ENCODE results near the gene KEAP1. TPM values are rescaled to one million over a fixed set of nuclear protein-coding genes. Genes with fewer than 3 reads are reported as not detected.

Gene KEAP1
- total and polyA plus RNA-seq, 10 of the 15 experiments (the other 5 are each of a cell fraction or from before 2014, with no cell fraction given) = 1.4 to 87.7 (median 48.6) TPM

DNA sequence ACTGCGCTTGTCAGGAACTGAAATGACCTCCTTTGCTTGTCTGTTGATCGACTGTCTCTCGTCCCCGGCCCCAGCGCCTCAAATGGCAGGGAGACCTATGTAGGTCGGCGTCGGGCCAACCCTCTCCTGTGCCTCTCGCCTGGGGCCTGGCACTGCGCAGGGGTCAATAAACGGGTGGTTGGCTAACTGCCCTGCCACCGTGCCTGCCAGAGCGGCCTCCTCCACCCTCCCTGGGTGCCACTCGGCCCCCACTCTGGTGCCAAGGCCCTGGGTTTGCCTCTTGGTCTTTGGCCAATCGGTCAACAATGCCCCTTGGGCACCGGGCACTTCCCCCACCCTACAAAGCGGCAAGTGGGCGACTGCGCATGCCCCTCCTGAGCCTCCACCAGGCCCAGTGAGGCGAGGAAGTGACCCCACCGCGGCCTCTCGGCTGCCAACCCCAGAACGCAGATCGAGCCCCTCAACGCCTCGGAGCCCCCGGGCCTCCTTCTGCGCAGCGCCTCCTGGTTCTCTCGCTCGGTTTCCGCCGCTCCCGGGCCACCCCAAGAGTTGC lies 1.1 kb downstream of the KEAP1 start:
- ChIA-PET RAD21 (ENCODE audit: unreplicated experiment) (no interaction called here), CTCF (interaction anchor here (0.6 to 1.2 kb wide), 2 partner anchors 17 to 19 kb away, joined by 3 read pairs; no protein-coding TSS in a partner anchor), POLR2A (interaction anchor here (1.1 kb wide), 1 partner anchor 90 kb away, joined by 5 read pairs; no protein-coding TSS in a partner anchor), SMC1A (ENCODE audit: uncharacterized antibody, unreplicated experiment) (no interaction called here)
- peak overlapping the region; percentile 79 for H3K4me2 ChIP-seq (ENCODE audit: control insufficient read depth, insufficient read depth)
- no peaks in the 10 kb centered on the region for H3K27me3 ChIP-seq (replicated peaks in 1 of 2; ENCODE audit: control insufficient read depth in 2 of 2, insufficient read depth in 2 of 2, low read length in 1 of 2)
- peak overlapping the region; percentile 72 for H2AFZ ChIP-seq (ENCODE audit: control insufficient read depth, low read depth, low read length)
- ATAC-seq = peak; percentile 74
- FAIRE-seq = peak; percentile 56
- H3K9me3 ChIP-seq (replicated peaks; ENCODE audit: control insufficient read depth, insufficient read depth, low read length) = no peaks in the 10 kb centered on the region
- peaks cover 25% of the 10 kb centered on the region for H3K4me1 ChIP-seq (ENCODE audit: control insufficient read depth, insufficient read depth, low read length)
- H3K79me2 ChIP-seq (ENCODE audit: control insufficient read depth, insufficient read depth, low read length) = peaks cover 47% of the 10 kb centered on the region
- in situ Hi-C loops (cut with MboI) = no loop called here
- peaks cover 8 to 17% of the 10 kb centered on the region in 2 experiments for H3K36me3 ChIP-seq (ENCODE audit: control insufficient read depth in 2 of 2, insufficient read depth in 2 of 2, low read length in 1 of 2)
- no peaks in the 10 kb centered on the region for H4K20me1 ChIP-seq (ENCODE audit: control insufficient read depth, insufficient read depth)
- peak overlapping the region; percentile 99 for H3K27ac ChIP-seq (ENCODE audit: control insufficient read depth, insufficient read depth)
- peak overlapping the region; percentile 77 for H3K4me3 ChIP-seq
- TSS peak; percentile 72 for BruUV-seq (replicated peaks)
- under 1% methylated on average over 35 of the region's 35 CpGs for WGBS (ENCODE audit: insufficient coverage, insufficient replicate concordance, low lambda C conversion rate, missing lambda C conversion rate)
- H3K9ac ChIP-seq (ENCODE audit: control insufficient read depth, insufficient read depth, low read length) = peak overlapping the region; percentile 98
- intact Hi-C loops (cut with micrococcal nuclease; ENCODE audit: unreplicated experiment) = loop anchor here (2.0 to 10.0 kb wide), 3 partner anchors 67 to 150 kb away; partner anchors contain the start of genes CDC37, CDKN2D and ILF3
- no peak for DNase-seq (ENCODE audit: low read depth, low spot score)
- TF ChIP-seq ZBED1 (IDR thresholded peaks at IDR 0.05; ENCODE audit: borderline replicate concordance) (no peak), POLR2A (IDR thresholded peaks at IDR 0.05; ENCODE audit: low read depth, low read length) (no peak), NRF1 (conservative IDR thresholded peaks at IDR 0.05; ENCODE audit: low read depth, low read length) (peak; percentile 43), PAX5 (IDR thresholded peaks at IDR 0.05; ENCODE audit: borderline replicate concordance, low read depth, low read length) (peak; percentile 34; the same call in 1 of the 2 replicates), RAD21 (IDR thresholded peaks at IDR 0.05; ENCODE audit: insufficient read depth, low read depth, low read length) (no peak), RELA (IDR thresholded peaks at IDR 0.05; ENCODE audit: borderline replicate concordance, partially characterized antibody) (no peak), TCF3 (IDR thresholded peaks at IDR 0.05; ENCODE audit: borderline replicate concordance, insufficient read depth, low read depth, low read length) (no peak), HDGF (IDR thresholded peaks at IDR 0.05) (peak; percentile 55; the same call in 1 of the 2 replicates), KLF5 (IDR thresholded peaks at IDR 0.05; ENCODE audit: partially characterized antibody) (no peak), SUPT20H (IDR thresholded peaks at IDR 0.05; ENCODE audit: borderline replicate concordance, control insufficient read depth, low read depth, low read length) (no peak), RBBP5 (conservative IDR thresholded peaks at IDR 0.05) (no peak), RFX5 (IDR thresholded peaks at IDR 0.05; ENCODE audit: low read depth, low read length) (no peak), SIN3A (IDR thresholded peaks at IDR 0.05; ENCODE audit: low read depth, low read length) (peak; percentile 6; the same call in 1 of the 2 replicates), FOXM1 (IDR thresholded peaks at IDR 0.05; ENCODE audit: low read depth, low read length) (no peak), SPI1 (IDR thresholded peaks at IDR 0.05; ENCODE audit: borderline replicate concordance, insufficient read depth, low read depth, low read length) (peak; percentile 62; the same call in 1 of the 2 replicates), EGR1 (IDR thresholded peaks at IDR 0.05; ENCODE audit: borderline replicate concordance in 1 of 2, low read depth in 2 of 2, low read length in 2 of 2) (no peak), NFXL1 (IDR thresholded peaks at IDR 0.05; ENCODE audit: borderline replicate concordance) (no peak)
- TF ChIP-seq, protein P1, sequence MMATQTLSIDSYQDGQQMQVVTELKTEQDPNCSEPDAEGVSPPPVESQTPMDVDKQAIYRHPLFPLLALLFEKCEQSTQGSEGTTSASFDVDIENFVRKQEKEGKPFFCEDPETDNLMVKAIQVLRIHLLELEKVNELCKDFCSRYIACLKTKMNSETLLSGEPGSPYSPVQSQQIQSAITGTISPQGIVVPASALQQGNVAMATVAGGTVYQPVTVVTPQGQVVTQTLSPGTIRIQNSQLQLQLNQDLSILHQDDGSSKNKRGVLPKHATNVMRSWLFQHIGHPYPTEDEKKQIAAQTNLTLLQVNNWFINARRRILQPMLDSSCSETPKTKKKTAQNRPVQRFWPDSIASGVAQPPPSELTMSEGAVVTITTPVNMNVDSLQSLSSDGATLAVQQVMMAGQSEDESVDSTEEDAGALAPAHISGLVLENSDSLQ (IDR thresholded peaks at IDR 0.05) = peak; percentile 14; the same call in 1 of the 2 replicates
- TF ChIP-seq, protein P2, sequence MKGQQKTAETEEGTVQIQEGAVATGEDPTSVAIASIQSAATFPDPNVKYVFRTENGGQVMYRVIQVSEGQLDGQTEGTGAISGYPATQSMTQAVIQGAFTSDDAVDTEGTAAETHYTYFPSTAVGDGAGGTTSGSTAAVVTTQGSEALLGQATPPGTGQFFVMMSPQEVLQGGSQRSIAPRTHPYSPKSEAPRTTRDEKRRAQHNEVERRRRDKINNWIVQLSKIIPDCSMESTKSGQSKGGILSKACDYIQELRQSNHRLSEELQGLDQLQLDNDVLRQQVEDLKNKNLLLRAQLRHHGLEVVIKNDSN (IDR thresholded peaks at IDR 0.05; ENCODE audit: borderline replicate concordance, extremely low read length, insufficient read depth, low read depth, low read length) = no peak
- TF ChIP-seq, protein P3, sequence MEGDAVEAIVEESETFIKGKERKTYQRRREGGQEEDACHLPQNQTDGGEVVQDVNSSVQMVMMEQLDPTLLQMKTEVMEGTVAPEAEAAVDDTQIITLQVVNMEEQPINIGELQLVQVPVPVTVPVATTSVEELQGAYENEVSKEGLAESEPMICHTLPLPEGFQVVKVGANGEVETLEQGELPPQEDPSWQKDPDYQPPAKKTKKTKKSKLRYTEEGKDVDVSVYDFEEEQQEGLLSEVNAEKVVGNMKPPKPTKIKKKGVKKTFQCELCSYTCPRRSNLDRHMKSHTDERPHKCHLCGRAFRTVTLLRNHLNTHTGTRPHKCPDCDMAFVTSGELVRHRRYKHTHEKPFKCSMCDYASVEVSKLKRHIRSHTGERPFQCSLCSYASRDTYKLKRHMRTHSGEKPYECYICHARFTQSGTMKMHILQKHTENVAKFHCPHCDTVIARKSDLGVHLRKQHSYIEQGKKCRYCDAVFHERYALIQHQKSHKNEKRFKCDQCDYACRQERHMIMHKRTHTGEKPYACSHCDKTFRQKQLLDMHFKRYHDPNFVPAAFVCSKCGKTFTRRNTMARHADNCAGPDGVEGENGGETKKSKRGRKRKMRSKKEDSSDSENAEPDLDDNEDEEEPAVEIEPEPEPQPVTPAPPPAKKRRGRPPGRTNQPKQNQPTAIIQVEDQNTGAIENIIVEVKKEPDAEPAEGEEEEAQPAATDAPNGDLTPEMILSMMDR (IDR thresholded peaks at IDR 0.05 in 2 of 3, conservative IDR thresholded peaks at IDR 0.05 in 1 of 3; ENCODE audit: control insufficient read depth in 2 of 3, extremely low read depth in 1 of 3, insufficient read depth in 1 of 3, low read depth in 3 of 3, low read length in 3 of 3) = no peak

All from GM12878 (cell line).